HG02884 (cell line): ENCODE measurements around the gene KIF26B.

ENCODE experiments used
- ATAC-seq: cut with Tn5 transposase; IDR thresholded peaks from one replicate; pipeline ENCODE4 v1.9.1; 2021; ENCODE audit warnings: mild to moderate bottlenecking, moderate library complexity; ENCODE audit not compliant: unreplicated experiment

KIF26B gene

GRCh38 chr1:245448975-245449431 is 294.2 kb downstream of the KIF26B start:
- ATAC-seq, result no peak

- no peak for ATAC-seq
Observed at GRCh38 chr1:245453541-245453940, 298.8 kb downstream of the KIF26B start.

- ATAC-seq, result no peak
Observed at GRCh38 chr1:245454051-245454450, 299.3 kb downstream of the KIF26B start.

- no peak for ATAC-seq
Observed at GRCh38 chr1:245457562-245457961, 302.8 kb downstream of the KIF26B start.

GRCh38 chr1:245458234-245458633 is 303.4 kb downstream of the KIF26B start:
- ATAC-seq, result no peak

- ATAC-seq, result no peak
Observed at GRCh38 chr1:245458761-245459174, 304.0 kb downstream of the KIF26B start.

GRCh38 chr1:245459621-245460020 is 304.8 kb downstream of the KIF26B start:
- ATAC-seq, result no peak

GRCh38 chr1:245461681-245462080 is 306.9 kb downstream of the KIF26B start:
- no peak for ATAC-seq

GRCh38 chr1:245462161-245462560 is 307.4 kb downstream of the KIF26B start:
- ATAC-seq, result no peak

- no peak for ATAC-seq
Observed at GRCh38 chr1:245463392-245464165, 308.8 kb downstream of the KIF26B start.

- ATAC-seq, result no peak
Observed at GRCh38 chr1:245464290-245464689, 309.5 kb downstream of the KIF26B start.

GRCh38 chr1:245465666-245466065 is 310.9 kb downstream of the KIF26B start:
- no peak for ATAC-seq

- no peak for ATAC-seq
Observed at GRCh38 chr1:245466261-245466660, 311.5 kb downstream of the KIF26B start.

- no peak for ATAC-seq
Observed at GRCh38 chr1:245467804-245468203, 313.0 kb downstream of the KIF26B start.

GRCh38 chr1:245469006-245469405 is 314.2 kb downstream of the KIF26B start:
- no peak for ATAC-seq

- ATAC-seq, result no peak
Observed at GRCh38 chr1:245469734-245470133, 314.9 kb downstream of the KIF26B start.

- ATAC-seq, result no peak
Observed at GRCh38 chr1:245475126-245475525, 320.3 kb downstream of the KIF26B start.

GRCh38 chr1:245475961-245476516 is 321.3 kb downstream of the KIF26B start:
- ATAC-seq, result no peak

GRCh38 chr1:245477941-245478340 is 323.2 kb downstream of the KIF26B start:
- ATAC-seq, result no peak

- no peak for ATAC-seq
Observed at GRCh38 chr1:245480393-245481120, 325.8 kb downstream of the KIF26B start.

GRCh38 chr1:245481261-245481660 is 326.5 kb downstream of the KIF26B start:
- ATAC-seq, result no peak

GRCh38 chr1:245483247-245483646 is 328.5 kb downstream of the KIF26B start:
- no peak for ATAC-seq
